GM12878 (cell line): Measurements from ENCODE around the gene TCP11L1. TPM values are rescaled to one million over a fixed set of nuclear protein-coding genes. Genes with fewer than 3 reads are reported as not detected.

ENCODE experiments used
- ATAC-seq: fragments of 200-7000 bp; cut with Tn5 transposase; 3 replicates; pipeline ENCODE4 v1.9.1; 2020; ENCODE audit warnings: mild to moderate bottlenecking, moderate library complexity
- BruUV-seq: library from RNA; stranded (reverse); fragments of 400-500 nt; replicated peaks from 2 replicates; lab custom pipeline; 2021; lab: Mats Ljungman, UMichigan
- CTCF ChIA-PET: fragments of 300-600 bp; sonication (Branson Sonifier 250); formaldehyde crosslinking; extraction: SDS; loops from one replicate; lab custom pipeline; 2021; ENCODE audit warnings: inconsistent platforms; lab: Yijun Ruan, JAX
- POLR2A ChIA-PET: fragments of 350-600 bp; formaldehyde crosslinking; extraction: SDS; loops from one replicate; lab custom pipeline; 2021; ENCODE audit warnings: inconsistent platforms; lab: Charles Lee
- RAD21 ChIA-PET: fragments of 300-600 bp; sonication (Branson Sonifier 250); formaldehyde crosslinking; loops from one replicate; lab custom pipeline; 2023; ENCODE audit warnings: antibody characterized with exemption; ENCODE audit not compliant: unreplicated experiment; lab: Charles Lee
- SMC1A ChIA-PET: fragments of 300-600 bp; sonication (Branson Sonifier 250); formaldehyde crosslinking; loops from one replicate; lab custom pipeline; 2023; ENCODE audit not compliant: unreplicated experiment, uncharacterized antibody; lab: Charles Lee
- DNase-seq: peaks from one replicate; pipeline ENCODE4 v3.0.0-alpha.2; 2011; ENCODE audit warnings: low read depth, low spot score
- FAIRE-seq: peaks from 3 replicates; lab custom pipeline; 2011; peaks lifted over from hg19 to GRCh38; lab: Jason Lieb, UNC
- H2AFZ ChIP-seq: 2 replicates; pipeline ENCODE4 v1.6.0; 2011; ENCODE audit warnings: low read depth, low read length, control low read depth; ENCODE audit not compliant: control insufficient read depth
- H3K27ac ChIP-seq: 2 replicates; pipeline ENCODE4 v1.5.1; 2011; ENCODE audit warnings: control low read depth; ENCODE audit not compliant: control insufficient read depth, insufficient read depth
- H3K27me3 ChIP-seq, 2 experiments: replicated peaks in 1 of 2; 2 replicates each; pipeline versions ENCODE4 v1.6.0 to v1.6.1; 2011; ENCODE audit warnings: low read length in 1 of 2; ENCODE audit not compliant: control insufficient read depth in 2 of 2, insufficient read depth in 2 of 2
- H3K36me3 ChIP-seq, 2 experiments: 2 replicates each; pipeline ENCODE4 v1.5.1; 2011; ENCODE audit warnings: low read length in 1 of 2; ENCODE audit not compliant: control insufficient read depth in 2 of 2, insufficient read depth in 2 of 2
- H3K4me1 ChIP-seq: 2 replicates; pipeline ENCODE4 v1.6.1; 2011; ENCODE audit warnings: mild to moderate bottlenecking, low read length, moderate library complexity, mixed read lengths; ENCODE audit not compliant: control insufficient read depth, insufficient read depth
- H3K4me2 ChIP-seq: 2 replicates; pipeline ENCODE4 v1.6.0; 2011; ENCODE audit warnings: control low read depth; ENCODE audit not compliant: control insufficient read depth, insufficient read depth
- H3K4me3 ChIP-seq: fragments of 200-600 bp; sonication (generic); 2 replicates; pipeline ENCODE4 v1.5.1; 2016
- H3K79me2 ChIP-seq: 2 replicates; pipeline ENCODE4 v1.6.0; 2011; ENCODE audit warnings: low read length; ENCODE audit not compliant: control insufficient read depth, insufficient read depth
- H3K9ac ChIP-seq: 2 replicates; pipeline ENCODE4 v1.8.0; 2011; ENCODE audit warnings: low read length, control low read depth, mixed read lengths; ENCODE audit not compliant: control insufficient read depth, insufficient read depth
- H3K9me3 ChIP-seq: replicated peaks from 3 replicates; pipeline ENCODE4 v1.5.1; 2011; ENCODE audit warnings: mild to moderate bottlenecking, low read length; ENCODE audit not compliant: control insufficient read depth, insufficient read depth
- H4K20me1 ChIP-seq: 2 replicates; pipeline ENCODE4 v1.6.0; 2011; ENCODE audit not compliant: control insufficient read depth, insufficient read depth
- BCLAF1 ChIP-seq: fragments of 450-650 bp; IDR thresholded peaks from 2 replicates; pipeline ENCODE4 v1.6.1; 2017; ENCODE audit warnings: antibody characterized with exemption, mild to moderate bottlenecking, moderate library complexity
- FOXM1 ChIP-seq: IDR thresholded peaks from 2 replicates; pipeline ENCODE4 v1.6.1; 2012; ENCODE audit warnings: low read depth, mild to moderate bottlenecking, inconsistent platforms, low read length, moderate library complexity
- HCFC1 ChIP-seq: fragments of 150-350 bp; IDR thresholded peaks from 2 replicates; pipeline ENCODE4 v1.6.1; 2014; ENCODE audit warnings: low read length
- JUNB ChIP-seq: IDR thresholded peaks from 2 replicates; pipeline ENCODE4 v1.6.1; 2016; ENCODE audit warnings: antibody characterized with exemption, mild to moderate bottlenecking
- MTA3 ChIP-seq: IDR thresholded peaks from 2 replicates; pipeline ENCODE4 v1.6.1; 2012; ENCODE audit warnings: low read length, inconsistent platforms, borderline replicate concordance
- MYB ChIP-seq: fragments of 150-350 bp; IDR thresholded peaks from 2 replicates; pipeline ENCODE4 v1.6.1; 2014; ENCODE audit warnings: mild to moderate bottlenecking, low read depth, low read length, borderline replicate concordance
- PKNOX1 ChIP-seq: fragments of 450-650 bp; IDR thresholded peaks from 2 replicates; pipeline ENCODE4 v1.6.1; 2016; ENCODE audit warnings: mild to moderate bottlenecking
- SKIL ChIP-seq: fragments of 450-650 bp; IDR thresholded peaks from 2 replicates; pipeline ENCODE4 v1.6.1; 2017; ENCODE audit warnings: mild to moderate bottlenecking, low read depth, inconsistent platforms; ENCODE audit not compliant: poor library complexity, severe bottlenecking
- TARDBP ChIP-seq: IDR thresholded peaks from 2 replicates; pipeline ENCODE4 v1.6.1; 2016; ENCODE audit warnings: borderline replicate concordance
- ZNF24 ChIP-seq: fragments of 450-650 bp; IDR thresholded peaks from 2 replicates; pipeline ENCODE4 v1.6.1; 2017; ENCODE audit warnings: antibody characterized with exemption, mild to moderate bottlenecking
- WGBS: methylation state at CpG from one replicate; pipeline ENCODE4 v1.1.6; 2016; ENCODE audit warnings: low lambda C conversion rate; ENCODE audit not compliant: insufficient replicate concordance, insufficient coverage; ENCODE audit errors: missing lambda C conversion rate; 5-methylcytosine and 5-hydroxymethylcytosine counted together
- in situ Hi-C: fragments of 300-500 bp; cut with MboI; formaldehyde crosslinking; loops from 9 replicates; pipeline ENCODE4 v1.14.3; 2018; ENCODE audit warnings: mixed read lengths
- intact Hi-C: fragments of 100-400 bp; cut with micrococcal nuclease; formaldehyde crosslinking; loops from one replicate; pipeline ENCODE4 v1.14.2; 2022; ENCODE audit not compliant: unreplicated experiment
- polyA plus RNA-seq, 11 experiments: library from polyadenylated mRNA; depleted of rRNA in 4 of 11; unstranded in 6 of 11; stranded (reverse) in 5 of 11; fragments of >200 nt; fragmentation: Nextera tagmentation in 4 of 11; fragmentation: Illumina TruSeq in 1 of 11; extraction: Ambion mirVana in 4 of 11; extraction: Trizol in 1 of 11; gene quantifications; 1 replicate in 1 of 11; 2 replicates in 10 of 11; pipeline versions ENCODE4 v1.2.1 to v1.2.3, GENCODE V29; 2011 to 2016; ENCODE audit warnings: inconsistent platforms in 2 of 11, missing spikeins in 2 of 11, low read depth in 1 of 11
- total RNA-seq, 4 experiments: library from RNA; depleted of rRNA in 3 of 4; stranded (reverse); fragments of >200 nt in 3 of 4; fragmentation: Illumina TruSeq in 1 of 4; extraction: Trizol in 1 of 4; gene quantifications; 2 replicates each; pipeline versions ENCODE4 v1.2.1 to v1.2.3, GENCODE V29; 2013 to 2021

The TCP11L1 gene
- total and polyA plus RNA-seq, 10 of the 15 experiments (the other 5 are each of a cell fraction or from before 2014, with no cell fraction given): 5.3 to 15.7 (median 13.0) TPM

- RAD21 ChIA-PET: interaction anchor here (1.4 kb wide), 1 partner anchor 11 kb away, joined by 4 read pairs; the partner anchor contains the start of gene TCP11L1
- SMC1A ChIA-PET: interaction anchor here (0.7 to 2.2 kb wide), 5 partner anchors 9 to 35 kb away, joined by 3 to 6 read pairs (median 5); no protein-coding TSS in a partner anchor
- WGBS: 41% methylated on average over 2 of the region's 2 CpGs
These were observed 10.8 kb upstream of the TCP11L1 start for GRCh38 chr11:33028537-33028914.

More at GRCh38 chr11:33028537-33028914, 10.8 kb upstream of the TCP11L1 start:
- Histone ChIP-seq H3K4me1 (no peaks in the 10 kb centered on the region), H3K9me3 (no peaks in the 10 kb centered on the region), H3K4me2 (no peak overlapping the region), H2AFZ (no peak overlapping the region), H3K9ac (no peak overlapping the region), H3K4me3 (no peak overlapping the region), H3K79me2 (no peaks in the 10 kb centered on the region), H3K27me3 (no peaks in the 10 kb centered on the region), H4K20me1 (no peaks in the 10 kb centered on the region), H3K27ac (no peak overlapping the region), H3K36me3 (no peaks in the 10 kb centered on the region)
- CTCF ChIA-PET: interaction anchor here (1.0 to 1.2 kb wide), 2 partner anchors 37 to 137 kb away, joined by 3 read pairs; no protein-coding TSS in a partner anchor
- ATAC-seq (no peak), FAIRE-seq (no peak), DNase-seq (no peak)
- no TSS peak for BruUV-seq
- in situ Hi-C loops (no loop called here), intact Hi-C loops (no loop called here)
- TF ChIP-seq ZNF24: no peak
- no peak for TF ChIP-seq SKIL
- TF ChIP-seq JUNB: no peak
- TF ChIP-seq HCFC1: no peak
- no peak for TF ChIP-seq FOXM1
- no peak for TF ChIP-seq MYB
- TF ChIP-seq MTA3: no peak
- no peak for TF ChIP-seq PKNOX1
- no peak for TF ChIP-seq BCLAF1
- no peak for TF ChIP-seq TARDBP
- POLR2A ChIA-PET: interaction anchor here (1.2 kb wide), 1 partner anchor 11 kb away, joined by 4 read pairs; the partner anchor contains the start of gene TCP11L1
